CD4-positive, alpha-beta T cell treated with Interleukin-17A for 1 hour (primary cell): ENCODE data around the gene ADGRG6.
"Not testable (repeated sequence)": the region's sequence is repeated elsewhere in the genome, so short reads cannot be mapped to it uniquely, and the experiment has no call there.

Experiments
- DNase-seq: peaks from one replicate; pipeline ENCODE4 v3.0.0-alpha.2; 2020

ADGRG6 gene

DNA sequence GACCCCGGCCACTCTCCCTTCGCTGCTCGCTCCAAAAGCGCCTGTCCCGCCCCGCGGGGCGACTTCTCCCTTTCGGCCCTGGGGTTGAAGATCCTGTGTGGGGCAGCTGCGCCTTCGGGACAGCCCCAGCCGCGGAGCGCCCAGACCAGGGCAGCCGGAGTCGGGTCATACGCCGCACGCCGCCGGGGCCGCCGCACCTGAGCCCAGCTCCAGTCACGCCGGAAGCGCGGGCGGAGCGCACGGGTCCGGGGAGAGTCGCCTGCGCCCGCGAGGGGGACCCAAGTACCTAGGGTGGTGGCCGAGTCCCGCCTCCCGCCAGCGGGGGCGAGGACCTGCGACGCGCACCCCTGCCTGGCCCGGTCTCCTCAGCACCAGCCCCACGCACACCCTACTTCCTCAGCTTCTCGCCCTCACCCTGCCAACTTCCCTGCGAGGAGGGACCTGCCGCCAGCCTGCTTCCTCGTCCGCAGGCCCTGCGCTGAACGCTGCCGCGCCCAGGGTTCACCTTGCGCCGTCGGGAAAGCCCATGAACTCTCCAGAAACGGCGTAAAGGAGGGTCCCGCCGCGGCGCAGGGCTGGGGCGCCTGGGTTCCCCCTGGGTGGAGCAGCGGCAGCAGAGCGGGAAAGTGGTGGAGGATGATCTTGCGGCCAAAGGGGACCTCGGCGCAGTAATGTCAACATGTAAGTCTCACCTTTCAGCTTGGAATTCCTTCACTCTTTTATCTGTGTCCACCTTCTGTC lies at the start of gene ADGRG6:
TSS of gene ADGRG6 (plus strand) at position 357 of the 741 bp plus-strand sequence. CDS start at position 680, 323 bp downstream.
- DNase-seq: peak; percentile 22

DNA sequence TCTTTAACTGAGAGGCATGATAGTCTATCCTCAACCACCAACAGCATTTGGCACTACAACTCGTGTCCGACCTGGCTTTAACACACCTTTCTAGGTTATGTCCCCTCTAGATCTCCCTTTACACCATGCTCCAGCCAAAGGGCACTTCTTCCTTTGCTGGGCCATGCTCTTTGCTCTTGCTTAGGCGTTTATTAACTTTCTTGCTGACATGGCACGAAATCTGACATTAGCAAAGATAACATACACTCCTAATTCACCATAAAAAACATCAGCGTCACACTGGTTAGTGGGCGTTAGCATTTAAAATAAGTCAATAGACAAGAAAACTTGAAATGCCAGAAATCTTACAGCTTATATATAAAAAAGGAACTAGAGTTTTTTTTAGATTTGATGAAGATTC lies 47.3 kb upstream of the ADGRG6 start:
- DNase-seq: no peak

- DNase-seq: no peak
Measured at GRCh38 chr6:142255785-142256184, 46.0 kb upstream of the ADGRG6 start.

DNA sequence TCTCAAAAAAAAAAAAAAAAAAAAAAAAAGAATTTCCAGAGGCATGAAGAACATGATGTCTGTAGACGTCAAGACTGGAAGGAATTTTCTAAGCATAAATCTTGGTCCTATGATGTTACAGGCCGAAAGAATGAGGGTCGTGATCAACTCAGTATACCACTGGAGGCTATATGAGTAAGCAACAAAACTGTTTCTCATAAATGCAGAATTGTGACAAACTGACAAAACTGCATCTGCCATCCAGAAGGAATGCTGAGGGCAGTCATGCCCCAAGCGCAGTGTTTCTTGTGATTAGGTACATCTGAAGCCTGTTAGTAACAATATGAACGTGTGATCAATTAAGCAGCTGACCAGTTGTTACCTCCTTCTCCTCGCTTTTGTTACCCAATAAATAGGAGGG lies 43.5 kb upstream of the ADGRG6 start:
- DNase-seq: no peak

DNA sequence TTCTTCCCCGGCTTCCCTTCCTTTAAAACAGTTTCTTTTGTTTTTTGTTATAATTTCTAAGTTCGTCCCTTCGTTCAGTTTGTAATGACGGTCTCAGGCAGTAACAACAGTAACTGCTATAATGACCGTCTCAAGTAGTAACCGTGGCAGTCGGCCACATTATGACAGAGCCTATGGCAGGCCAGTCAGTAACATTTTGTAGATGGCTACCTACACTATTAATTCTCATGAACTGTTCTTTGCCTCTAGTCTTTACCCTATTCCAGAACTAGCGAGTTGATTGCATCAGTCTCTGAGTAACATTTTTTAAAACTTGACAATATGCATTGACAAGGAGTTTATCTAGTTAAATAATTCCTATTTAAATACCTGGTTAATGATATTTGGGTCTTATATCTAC lies 43.0 kb upstream of the ADGRG6 start:
- no peak for DNase-seq

DNA sequence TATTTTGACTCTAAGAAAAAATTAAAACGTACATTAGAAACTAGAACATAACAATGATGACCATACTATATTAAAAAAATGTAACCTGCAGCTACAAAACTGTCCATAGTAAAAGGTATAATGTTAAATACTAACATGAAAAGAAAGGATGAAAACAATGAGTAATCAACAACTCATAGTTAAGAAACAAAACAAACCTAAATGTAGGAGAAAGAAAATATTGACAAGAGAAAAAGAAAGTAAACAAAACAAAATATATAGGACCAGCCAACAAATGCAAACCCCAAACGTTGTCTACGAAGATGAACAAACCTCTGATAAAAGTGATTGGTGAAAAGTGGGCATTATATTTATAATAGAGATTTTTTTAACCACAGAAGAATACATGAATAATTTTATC lies 41.1 kb upstream of the ADGRG6 start:
- DNase-seq: no peak

GRCh38 chr6:142262231-142262630 lies 39.6 kb upstream of the ADGRG6 start:
- no peak for DNase-seq

DNA sequence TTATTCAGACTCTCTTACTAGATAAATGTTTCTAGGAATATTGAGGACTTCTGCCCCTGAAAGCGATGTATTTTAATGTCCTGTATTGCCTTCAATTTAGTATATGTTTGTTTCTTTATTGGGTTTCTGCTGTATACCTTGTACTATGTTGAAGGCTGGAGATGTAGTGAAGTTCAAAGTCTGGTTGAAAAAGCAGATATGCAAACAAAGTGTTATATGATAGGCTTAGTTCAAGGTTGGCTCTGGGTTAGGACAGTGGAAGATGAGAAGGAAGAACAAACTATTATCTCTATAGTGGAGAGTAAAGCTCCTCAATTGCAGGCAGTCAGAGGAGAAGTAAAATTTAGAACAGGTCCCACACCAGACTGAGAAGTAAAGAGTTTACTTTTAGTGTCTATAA lies 36.3 kb upstream of the ADGRG6 start:
- no peak for DNase-seq

GRCh38 chr6:142266060-142266459 lies 35.7 kb upstream of the ADGRG6 start:
- no peak for DNase-seq

DNA sequence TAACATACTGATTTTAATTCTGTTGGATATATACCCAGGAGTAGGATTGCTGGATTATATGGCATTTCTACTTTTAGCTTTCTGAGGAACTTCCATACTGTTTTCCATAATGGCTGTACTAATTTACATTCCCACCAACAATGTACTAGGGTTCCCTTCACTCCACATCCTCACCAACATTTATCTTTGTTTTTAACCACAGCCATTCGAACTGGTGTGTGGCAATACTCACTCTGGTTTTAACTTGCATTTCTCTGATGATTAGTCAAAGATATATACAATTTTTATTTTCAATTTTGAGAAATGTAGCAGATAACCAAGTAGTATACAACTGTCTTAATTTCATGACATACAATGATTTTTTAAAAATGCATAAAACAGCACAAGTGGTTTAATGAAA lies 30.3 kb upstream of the ADGRG6 start:
- no peak for DNase-seq

GRCh38 chr6:142274656-142275055 lies 27.2 kb upstream of the ADGRG6 start:
- no peak for DNase-seq

DNA sequence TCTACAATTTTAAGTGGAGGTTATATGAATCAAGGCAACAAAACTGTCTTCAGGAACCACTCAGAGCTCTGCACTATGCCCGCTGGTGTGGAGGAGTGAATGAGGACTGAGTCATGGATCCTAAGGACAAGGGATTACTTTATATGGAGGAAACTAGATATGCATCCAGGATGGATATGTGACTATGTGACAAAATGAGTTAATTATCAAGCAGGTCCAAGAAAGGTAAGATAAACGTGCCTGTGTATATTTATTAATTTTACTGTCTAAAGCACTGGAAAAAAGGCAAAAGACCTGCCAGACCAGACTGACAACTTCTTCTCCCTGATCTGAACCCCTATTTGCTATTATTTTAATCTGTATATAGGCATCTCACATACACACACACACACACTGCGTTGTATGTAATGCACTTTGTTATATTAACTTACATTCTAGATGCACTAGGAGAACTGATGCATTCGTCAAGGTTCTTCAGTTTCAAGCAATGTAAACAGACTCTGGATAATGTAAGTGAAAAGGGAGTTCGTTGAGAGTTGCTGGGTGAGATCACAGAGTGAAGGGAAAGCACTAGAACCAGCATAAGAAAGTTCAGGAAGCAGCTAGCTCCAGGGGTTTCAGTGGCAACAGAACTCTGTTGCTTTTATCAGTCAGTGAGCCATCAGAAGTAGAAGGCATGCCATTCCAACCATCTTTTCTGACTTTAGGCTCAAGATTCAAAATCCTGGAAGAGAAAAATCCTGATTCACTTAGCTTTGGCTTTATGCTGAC lies 26.4 kb upstream of the ADGRG6 start:
- no peak for DNase-seq

- no peak for DNase-seq
Measured at GRCh38 chr6:142276256-142276655, 25.6 kb upstream of the ADGRG6 start.

- no peak for DNase-seq
Measured at GRCh38 chr6:142279350-142280180, 22.2 kb upstream of the ADGRG6 start.

DNA sequence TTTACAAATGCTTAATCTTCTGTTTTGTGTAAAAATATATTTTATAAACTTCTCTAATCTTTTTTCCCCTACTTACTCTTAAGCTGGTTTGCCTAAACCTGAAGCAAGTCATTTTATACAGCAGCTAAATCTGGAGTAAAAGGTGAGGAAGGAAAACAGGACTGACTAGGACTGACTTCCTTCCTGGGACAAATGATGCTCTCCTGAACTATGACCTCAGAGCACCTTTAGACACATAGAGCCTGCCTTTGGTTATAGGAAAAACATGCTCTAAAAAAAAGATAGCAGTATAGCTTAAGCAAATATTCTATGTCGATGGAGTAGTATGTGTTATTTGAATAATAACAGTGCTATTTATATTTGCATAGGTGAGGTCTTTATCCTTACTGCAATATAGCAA lies 21.5 kb upstream of the ADGRG6 start:
- no peak for DNase-seq

- DNase-seq: no peak
Measured at GRCh38 chr6:142280927-142281326, 20.9 kb upstream of the ADGRG6 start.

GRCh38 chr6:142283138-142283537 lies 18.7 kb upstream of the ADGRG6 start:
- not testable (repeated sequence) for DNase-seq

DNA sequence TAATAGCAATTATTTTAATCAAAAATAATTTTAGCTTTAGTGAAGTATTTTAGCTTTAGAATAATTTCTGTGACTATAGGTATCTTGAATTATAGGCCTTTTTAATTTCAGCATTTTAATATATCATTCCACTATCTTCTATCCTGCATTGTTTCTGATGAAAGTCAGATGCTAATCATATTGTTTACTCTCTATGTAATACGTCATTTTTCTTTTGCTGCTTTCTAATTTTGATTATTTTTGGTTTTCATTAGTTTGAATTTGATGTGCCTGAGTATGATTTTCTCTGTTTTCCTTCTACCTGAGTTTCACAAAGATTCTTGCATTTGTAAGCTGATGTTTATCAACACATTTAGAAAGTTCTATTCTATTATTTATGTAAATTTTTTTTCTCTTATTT lies 17.4 kb upstream of the ADGRG6 start:
- no peak for DNase-seq

DNA sequence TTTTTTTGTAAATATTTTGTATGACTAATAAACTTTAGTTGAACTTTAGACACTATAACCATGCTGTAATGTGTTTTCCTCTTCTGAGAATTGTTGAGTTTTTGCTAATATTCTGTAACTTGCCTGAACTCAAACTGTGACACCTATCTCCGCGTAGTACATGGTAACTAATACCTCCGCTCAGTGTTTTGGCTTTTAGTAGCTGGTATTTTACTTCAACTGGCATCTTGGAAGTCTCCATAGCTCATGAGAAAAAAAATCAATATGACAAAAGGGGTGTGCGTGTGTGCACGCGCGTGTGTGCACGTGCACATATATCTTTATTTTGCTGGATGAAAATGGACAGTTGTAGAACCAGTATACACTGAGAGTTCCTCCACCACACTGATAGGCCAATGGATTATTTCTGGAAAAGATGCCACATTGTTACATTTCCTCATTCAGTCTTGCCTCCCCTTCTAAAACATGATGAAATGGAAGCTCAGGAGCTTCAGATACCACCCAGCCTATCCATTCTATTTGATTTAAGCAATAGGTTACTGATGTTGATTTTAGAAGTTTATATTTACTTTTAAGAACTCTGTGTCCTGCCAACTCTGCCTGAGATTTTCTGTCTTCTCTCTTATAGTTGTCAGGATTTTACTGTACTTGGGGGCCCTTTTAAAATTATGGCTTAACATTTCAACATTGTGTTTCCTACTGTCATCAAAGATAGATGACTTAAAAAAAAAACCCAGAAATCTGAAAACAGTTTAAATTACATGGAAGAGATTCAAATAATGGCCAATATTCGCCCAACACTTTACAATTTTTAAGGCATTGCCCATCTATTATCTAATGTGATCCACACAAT lies 16.3 kb upstream of the ADGRG6 start:
- no peak for DNase-seq

DNA sequence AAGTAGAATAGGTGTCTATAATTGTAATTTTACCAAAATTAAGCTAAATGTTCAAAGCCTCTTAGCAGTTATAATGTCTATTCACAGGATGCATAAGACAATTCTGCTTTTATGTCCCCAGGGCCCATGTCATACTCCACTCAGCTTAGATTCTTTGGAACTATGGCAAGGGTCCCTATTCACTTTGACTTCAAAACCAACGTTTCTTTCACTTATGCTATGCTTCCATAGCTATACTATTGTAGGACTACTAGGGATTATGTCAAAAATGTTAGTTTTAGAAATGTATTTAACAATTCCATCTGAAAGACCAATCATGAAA lies 15.8 kb upstream of the ADGRG6 start:
- no peak for DNase-seq

DNA sequence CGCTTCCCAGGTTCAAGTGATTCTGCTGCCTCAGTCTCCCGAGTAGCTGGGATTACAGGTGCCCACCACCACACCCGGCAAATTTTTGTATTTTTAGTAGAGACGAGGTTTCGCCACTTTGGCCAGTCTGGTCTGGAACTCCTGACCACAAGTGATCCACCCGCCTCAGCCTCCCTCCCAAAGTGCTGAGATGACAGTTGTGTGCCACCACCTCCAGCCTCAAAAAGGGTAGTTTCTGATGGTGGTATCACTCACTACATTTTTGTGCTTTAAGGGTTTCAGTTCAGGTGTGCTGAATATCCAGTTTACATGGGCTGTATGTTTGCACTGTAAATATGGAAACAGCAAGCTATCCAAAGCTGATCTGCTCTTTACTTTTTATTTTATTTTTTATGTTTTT lies 12.1 kb upstream of the ADGRG6 start:
- DNase-seq: no peak

- no peak for DNase-seq
Measured at GRCh38 chr6:142290851-142291250, 11.0 kb upstream of the ADGRG6 start.

DNA sequence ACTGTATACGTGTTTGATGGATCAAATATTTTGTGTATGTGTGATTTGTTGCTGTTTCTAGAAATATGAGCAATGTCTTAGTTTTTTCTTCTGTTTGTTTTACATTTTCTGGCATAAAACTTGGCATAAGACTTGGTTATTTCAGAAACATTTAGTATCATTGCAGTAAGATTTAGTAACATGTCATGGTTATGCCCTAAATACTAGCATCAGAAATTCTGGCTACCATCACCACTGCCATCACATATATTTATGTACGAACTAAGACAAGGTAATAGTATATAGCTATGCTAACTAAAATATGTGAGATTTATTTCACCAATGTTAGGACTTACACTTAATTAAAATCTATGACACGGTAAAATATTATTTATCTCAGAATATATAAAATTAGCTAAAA lies 10.3 kb upstream of the ADGRG6 start:
- no peak for DNase-seq
